ENCODE measurements around the gene FLT1.

- no peak for TF ChIP-seq POLR2AphosphoS5 (IDR thresholded peaks at IDR 0.05)
- TF ChIP-seq POLR2A (IDR thresholded peaks at IDR 0.05): no peak
- TF ChIP-seq CTCF (IDR thresholded peaks at IDR 0.05): no peak
Measured at GRCh38 chr13:28477709-28477973, 17.3 kb downstream of the FLT1 start.
